HCT116 (cell line): ENCODE results near the gene TTC33. TPM values are rescaled to one million over a fixed set of nuclear protein-coding genes. Genes with fewer than 3 reads are reported as not detected.

Source experiments
- ATAC-seq: fragments of 200-7000 bp; cut with Tn5 transposase; 2 replicates; pipeline ENCODE4 v1.9.1; 2020; ENCODE audit warnings: mild to moderate bottlenecking, moderate library complexity
- BruUV-seq: library from RNA; stranded (reverse); fragments of 400-500 nt; replicated peaks from 2 replicates; lab custom pipeline; 2021; lab: Mats Ljungman, UMichigan
- CTCF ChIA-PET: fragments of 300-600 bp; sonication (Branson Sonifier 250); formaldehyde crosslinking; loops from one replicate; lab custom pipeline; 2021; ENCODE audit warnings: antibody characterized with exemption; lab: Charles Lee
- POLR2A ChIA-PET: fragments of 300-600, 350-600 bp; sonication (Branson Sonifier 250); formaldehyde crosslinking; loops from one replicate; lab custom pipeline; 2021; ENCODE audit warnings: antibody characterized with exemption; lab: Charles Lee
- RAD21 ChIA-PET, 2 experiments: fragments of 300-600 bp; sonication (Branson Sonifier 250); formaldehyde crosslinking; loops; one replicate each; lab custom pipeline; 2023; ENCODE audit warnings: low total read pairs in 2 of 2; ENCODE audit not compliant: uncharacterized antibody in 2 of 2, unreplicated experiment in 2 of 2, low non-redundant PET in 1 of 2; lab: Charles Lee
- DNase-seq: peaks from one replicate; pipeline ENCODE4 v3.0.0-alpha.2; 2010; ENCODE audit warnings: low read depth, low spot score
- H2AFZ ChIP-seq: fragments of 200-600 bp; shearing (Covaris generic), sonication (generic); 2 replicates; pipeline ENCODE4 v1.6.1; 2017; ENCODE audit warnings: low read depth, mixed run types, mixed read lengths, antibody characterized with exemption, low read length; ENCODE audit not compliant: poor library complexity, severe bottlenecking
- H3K27ac ChIP-seq: 2 replicates; pipeline ENCODE4 v1.5.1; 2012; ENCODE audit warnings: low read depth, low read length
- H3K27me3 ChIP-seq: fragments of 200-600 bp; sonication (generic); 2 replicates; pipeline ENCODE4 v1.6.1; 2016; ENCODE audit warnings: mixed run types, low read length, mixed read lengths; ENCODE audit not compliant: insufficient read depth
- H3K36me3 ChIP-seq, 2 experiments: fragments of 200-500 bp in 1 of 2; fragments of 200-600 bp in 1 of 2; sonication (Bioruptor generic) in 1 of 2; sonication (generic) in 1 of 2; 2 replicates each; pipeline versions ENCODE4 v1.5.1 to v1.6.1; 2014 to 2016; ENCODE audit warnings: low read length in 2 of 2, inconsistent platforms in 1 of 2, mixed read lengths in 1 of 2, mixed run types in 1 of 2; ENCODE audit not compliant: insufficient read depth in 2 of 2, control insufficient read depth in 1 of 2
- H3K4me1 ChIP-seq, 2 experiments: fragments of 200-600 bp in 1 of 2; sonication (generic) in 1 of 2; 2 replicates each; pipeline versions ENCODE4 v1.5.1 to v1.6.1; 2012 to 2017; ENCODE audit warnings: low read length in 2 of 2, inconsistent platforms in 1 of 2, mild to moderate bottlenecking in 1 of 2, mixed read lengths in 1 of 2, mixed run types in 1 of 2, moderate library complexity in 1 of 2; ENCODE audit not compliant: insufficient read depth in 2 of 2, control insufficient read depth in 1 of 2
- H3K4me2 ChIP-seq: fragments of 200-600 bp; sonication (generic); 2 replicates; pipeline ENCODE4 v1.6.1; 2017; ENCODE audit warnings: mixed run types, low read length, mixed read lengths
- H3K4me3 ChIP-seq, 2 experiments: fragments of 200-600 bp in 1 of 2; sonication (generic) in 1 of 2; replicated peaks in 1 of 2; 2 replicates each; pipeline ENCODE4 v1.5.1; 2011 to 2016; ENCODE audit warnings: low read length in 2 of 2, control low read depth in 1 of 2, low read depth in 1 of 2, mild to moderate bottlenecking in 1 of 2, mixed read lengths in 1 of 2, mixed run types in 1 of 2
- H3K79me2 ChIP-seq: fragments of 200-600 bp; sonication (generic); 2 replicates; pipeline ENCODE4 v1.6.1; 2017; ENCODE audit warnings: mild to moderate bottlenecking, mixed run types, low read length, moderate library complexity, mixed read lengths; ENCODE audit not compliant: insufficient read depth
- H3K9ac ChIP-seq: fragments of 200-600 bp; sonication (generic); 2 replicates; pipeline ENCODE4 v1.6.1; 2016; ENCODE audit warnings: low read length, mixed read lengths
- H3K9me2 ChIP-seq: fragments of 200-600 bp; sonication (generic), shearing (Covaris generic); 2 replicates; pipeline ENCODE4 v1.6.1; 2017; ENCODE audit warnings: mixed run types, mild to moderate bottlenecking, moderate library complexity; ENCODE audit not compliant: insufficient read depth
- H3K9me3 ChIP-seq, 2 experiments: fragments of 200-500 bp in 1 of 2; fragments of 200-600 bp in 1 of 2; sonication (Bioruptor generic) in 1 of 2; sonication (generic) in 1 of 2; 2 replicates each; pipeline ENCODE4 v1.6.1; 2014 to 2017; ENCODE audit warnings: low read length in 2 of 2, mixed read lengths in 2 of 2, inconsistent platforms in 1 of 2, low read depth in 1 of 2, mild to moderate bottlenecking in 1 of 2, mixed run types in 1 of 2, moderate library complexity in 1 of 2; ENCODE audit not compliant: control insufficient read depth in 1 of 2, insufficient read depth in 1 of 2
- H4K20me1 ChIP-seq: fragments of 200-600 bp; sonication (generic), shearing (Covaris generic); 2 replicates; pipeline ENCODE4 v1.6.1; 2017; ENCODE audit warnings: mixed run types, mild to moderate bottlenecking, moderate library complexity; ENCODE audit not compliant: insufficient read depth
- ATF3 ChIP-seq: IDR thresholded peaks from 2 replicates; pipeline ENCODE4 v1.6.1; 2012
- CBX3 ChIP-seq: IDR thresholded peaks from 2 replicates; pipeline ENCODE4 v1.6.1; 2012; ENCODE audit warnings: low read depth
- CEBPB ChIP-seq: IDR thresholded peaks from 2 replicates; pipeline ENCODE4 v1.6.1; 2012; ENCODE audit warnings: low read depth
- CTCF ChIP-seq, 3 experiments: fragments of 200-600 bp in 1 of 3; sonication (generic) in 1 of 3; IDR thresholded peaks in 2 of 3; conservative IDR thresholded peaks in 1 of 3; 2 replicates each; pipeline ENCODE4 v1.5.1; 2012 to 2017; ENCODE audit warnings: low read depth in 2 of 3, low read length in 2 of 3, antibody characterized with exemption in 1 of 3, borderline replicate concordance in 1 of 3, control low read depth in 1 of 3, mild to moderate bottlenecking in 1 of 3, mixed read lengths in 1 of 3, mixed run types in 1 of 3, moderate library complexity in 1 of 3; ENCODE audit not compliant: insufficient read depth in 1 of 3
- EGR1 ChIP-seq: IDR thresholded peaks from 2 replicates; pipeline ENCODE4 v1.6.1; 2012; ENCODE audit warnings: low read depth
- ELF1 ChIP-seq: IDR thresholded peaks from 2 replicates; pipeline ENCODE4 v1.6.1; 2012; ENCODE audit warnings: low read depth, borderline replicate concordance
- EZH2 ChIP-seq: fragments of 200-600 bp; sonication (generic); IDR thresholded peaks from 2 replicates; pipeline ENCODE4 v1.6.1; 2017; ENCODE audit warnings: antibody characterized with exemption, mixed run types
- EZH2phosphoT487 ChIP-seq: fragments of 200-600 bp; IDR thresholded peaks from 2 replicates; pipeline ENCODE4 v1.6.1; 2018; ENCODE audit warnings: antibody characterized with exemption, borderline replicate concordance
- FOSL1 ChIP-seq: IDR thresholded peaks from 2 replicates; pipeline ENCODE4 v1.6.1; 2012; ENCODE audit warnings: low read depth
- JUND ChIP-seq: IDR thresholded peaks from 2 replicates; pipeline ENCODE4 v1.6.1; 2012
- MAX ChIP-seq: IDR thresholded peaks from 2 replicates; pipeline ENCODE4 v1.6.1; 2012
- POLR2AphosphoS5 ChIP-seq: IDR thresholded peaks from 2 replicates; pipeline ENCODE4 v1.6.1; 2011; ENCODE audit warnings: mild to moderate bottlenecking, low read depth, low read length, moderate library complexity
- RAD21 ChIP-seq: IDR thresholded peaks from 2 replicates; pipeline ENCODE4 v1.6.1; 2012; ENCODE audit warnings: low read depth, mild to moderate bottlenecking
- REST ChIP-seq: IDR thresholded peaks from 2 replicates; pipeline ENCODE4 v1.6.1; 2012; ENCODE audit warnings: low read depth
- SP1 ChIP-seq: IDR thresholded peaks from 2 replicates; pipeline ENCODE4 v1.6.1; 2012; ENCODE audit warnings: low read depth
- SRF ChIP-seq: IDR thresholded peaks from 2 replicates; pipeline ENCODE4 v1.6.1; 2012; ENCODE audit warnings: low read depth
- TCF7L2 ChIP-seq: IDR thresholded peaks from 2 replicates; pipeline ENCODE4 v1.7.0; 2011; ENCODE audit warnings: borderline replicate concordance, inconsistent platforms; ENCODE audit not compliant: insufficient read depth, insufficient read length; ENCODE audit errors: extremely low read depth
- YY1 ChIP-seq: IDR thresholded peaks from 2 replicates; pipeline ENCODE4 v1.6.1; 2011; ENCODE audit warnings: low read length, low read depth, moderate library complexity, mild to moderate bottlenecking; ENCODE audit not compliant: insufficient replicate concordance; ENCODE audit errors: extremely low read depth
- ZBTB33 ChIP-seq: IDR thresholded peaks from 2 replicates; pipeline ENCODE4 v1.6.1; 2011; ENCODE audit warnings: mild to moderate bottlenecking, low read length, moderate library complexity; ENCODE audit not compliant: insufficient replicate concordance; ENCODE audit errors: extremely low read depth
- ZFX ChIP-seq: fragments of 450-650 bp; IDR thresholded peaks from 2 replicates; pipeline ENCODE4 v1.6.1; 2017
- intact Hi-C: fragments of 100-400 bp; cut with micrococcal nuclease; formaldehyde crosslinking; loops from 2 replicates; pipeline ENCODE4 v1.10.0; 2022
- total RNA-seq: library from RNA; stranded (reverse); gene quantifications from one replicate; pipeline ENCODE4 v1.2.1, GENCODE V29; 2021; ENCODE audit not compliant: unreplicated experiment

The TTC33 gene
- total RNA-seq, 1 experiment from 2014 or later, result 14.5 TPM

GRCh38 chr5:40484495-40484894 is 271.3 kb downstream of the TTC33 start:
- no peak for TF ChIP-seq POLR2AphosphoS5
- TF ChIP-seq REST, result no peak
- TF ChIP-seq JUND, result no peak
- TF ChIP-seq ELF1, result no peak
- TF ChIP-seq ZBTB33, result no peak
- TF ChIP-seq CEBPB, result no peak
- TF ChIP-seq ZFX, result no peak
- TF ChIP-seq MAX, result no peak
- no peak for TF ChIP-seq SP1
- no peak for TF ChIP-seq CBX3
- no peak for TF ChIP-seq SRF
- TF ChIP-seq CTCF (IDR thresholded peaks at IDR 0.05 in 2 of 3, conservative IDR thresholded peaks at IDR 0.05 in 1 of 3; ENCODE audit: borderline replicate concordance in 1 of 3, insufficient read depth in 1 of 3, low read depth in 2 of 3, low read length in 2 of 3), result no peak
- no peak for TF ChIP-seq EZH2
- TF ChIP-seq ATF3, result no peak
- no peak for TF ChIP-seq YY1
- TF ChIP-seq EZH2phosphoT487, result no peak
- no peak for TF ChIP-seq TCF7L2
- TF ChIP-seq RAD21, result no peak
- TF ChIP-seq FOSL1, result no peak
- no peak for TF ChIP-seq EGR1
- Histone ChIP-seq H3K9ac (no peak overlapping the region), H3K9me2 (no peaks in the 10 kb centered on the region), H3K4me2 (no peak overlapping the region), H4K20me1 (no peaks in the 10 kb centered on the region), H3K9me3 (no peaks in the 10 kb centered on the region), H3K27me3 (no peaks in the 10 kb centered on the region), H3K4me1 (no peaks in the 10 kb centered on the region), H3K4me3 (no peak overlapping the region), H3K79me2 (no peaks in the 10 kb centered on the region), H3K27ac (no peak overlapping the region), H3K36me3 (no peaks in the 10 kb centered on the region), H2AFZ (no peak overlapping the region)
- DNase-seq, result no peak
- CTCF ChIA-PET, result no interaction called here
- no peak for ATAC-seq
- RAD21 ChIA-PET, result no interaction called here
- intact Hi-C loops, result no loop called here
- POLR2A ChIA-PET, result no interaction called here
- no TSS peak for BruUV-seq
